GM13977 (cell line): ENCODE measurements around the gene PBX3.

ENCODE experiments used
- DNase-seq: peaks from one replicate; pipeline ENCODE4 v3.0.0; 2012; ENCODE audit warnings: low spot score
- in situ Hi-C: fragments of 300-500 bp; cut with MboI; formaldehyde crosslinking; loops from one replicate; pipeline ENCODE4 v1.12.0; 2022; ENCODE audit warnings: low sequenced_read_pairs, low pct_unique_long_range_greater_than_20kb, mixed read lengths, inconsistent platforms; ENCODE audit not compliant: unreplicated experiment
- TF ChIP-seq, protein P1 (sequence below): IDR thresholded peaks from 2 replicates; pipeline ENCODE4 v1.5.1; 2012; ENCODE audit warnings: mild to moderate bottlenecking, control low read depth; ENCODE audit not compliant: insufficient read depth; ENCODE audit errors: extremely low read depth, missing control alignments

Gene PBX3

DNA sequence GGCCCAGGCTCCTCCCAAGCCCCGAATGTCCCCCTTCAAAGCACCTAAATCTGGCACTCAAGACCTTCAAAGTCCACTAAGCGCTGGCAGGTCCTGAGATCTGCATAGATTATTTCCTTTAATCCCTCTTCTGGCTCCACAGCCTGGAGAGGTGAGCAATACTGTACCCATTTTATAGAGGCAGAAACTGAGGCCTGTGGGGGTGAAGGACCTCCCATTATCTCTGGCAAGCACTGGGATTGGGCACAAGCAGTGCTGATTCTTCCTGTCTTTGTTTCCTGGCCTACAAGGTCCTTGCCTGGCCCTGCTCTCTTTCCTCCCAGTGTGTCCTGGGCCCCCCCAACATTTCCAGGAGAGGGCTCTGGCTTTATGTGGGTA, 252.3 kb downstream of the PBX3 start:
- TF ChIP-seq, protein P1, sequence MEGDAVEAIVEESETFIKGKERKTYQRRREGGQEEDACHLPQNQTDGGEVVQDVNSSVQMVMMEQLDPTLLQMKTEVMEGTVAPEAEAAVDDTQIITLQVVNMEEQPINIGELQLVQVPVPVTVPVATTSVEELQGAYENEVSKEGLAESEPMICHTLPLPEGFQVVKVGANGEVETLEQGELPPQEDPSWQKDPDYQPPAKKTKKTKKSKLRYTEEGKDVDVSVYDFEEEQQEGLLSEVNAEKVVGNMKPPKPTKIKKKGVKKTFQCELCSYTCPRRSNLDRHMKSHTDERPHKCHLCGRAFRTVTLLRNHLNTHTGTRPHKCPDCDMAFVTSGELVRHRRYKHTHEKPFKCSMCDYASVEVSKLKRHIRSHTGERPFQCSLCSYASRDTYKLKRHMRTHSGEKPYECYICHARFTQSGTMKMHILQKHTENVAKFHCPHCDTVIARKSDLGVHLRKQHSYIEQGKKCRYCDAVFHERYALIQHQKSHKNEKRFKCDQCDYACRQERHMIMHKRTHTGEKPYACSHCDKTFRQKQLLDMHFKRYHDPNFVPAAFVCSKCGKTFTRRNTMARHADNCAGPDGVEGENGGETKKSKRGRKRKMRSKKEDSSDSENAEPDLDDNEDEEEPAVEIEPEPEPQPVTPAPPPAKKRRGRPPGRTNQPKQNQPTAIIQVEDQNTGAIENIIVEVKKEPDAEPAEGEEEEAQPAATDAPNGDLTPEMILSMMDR: no peak
- DNase-seq: no peak
- in situ Hi-C loops: no loop called here

DNA sequence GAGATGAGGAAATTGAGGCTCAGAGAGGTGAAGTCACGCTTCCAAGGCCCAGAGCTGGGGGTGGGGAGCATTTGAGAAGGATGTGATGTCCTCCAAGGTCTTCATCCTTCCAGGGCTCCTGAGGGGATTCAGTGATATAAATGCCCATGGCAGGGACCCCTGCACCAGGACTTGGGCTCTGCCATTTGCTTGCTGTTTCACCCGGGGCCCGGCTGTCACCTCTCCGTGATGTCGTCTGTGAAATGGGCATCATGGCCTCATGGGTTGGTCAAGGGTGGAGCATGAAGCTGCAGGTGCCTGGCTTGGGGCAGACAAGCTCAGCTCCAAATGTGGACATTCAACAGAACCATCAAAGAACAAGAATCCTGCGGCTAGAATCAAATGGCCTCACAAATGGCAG, 253.1 kb downstream of the PBX3 start:
- DNase-seq: no peak
- in situ Hi-C loops: no loop called here
- TF ChIP-seq, protein P1: no peak

DNA sequence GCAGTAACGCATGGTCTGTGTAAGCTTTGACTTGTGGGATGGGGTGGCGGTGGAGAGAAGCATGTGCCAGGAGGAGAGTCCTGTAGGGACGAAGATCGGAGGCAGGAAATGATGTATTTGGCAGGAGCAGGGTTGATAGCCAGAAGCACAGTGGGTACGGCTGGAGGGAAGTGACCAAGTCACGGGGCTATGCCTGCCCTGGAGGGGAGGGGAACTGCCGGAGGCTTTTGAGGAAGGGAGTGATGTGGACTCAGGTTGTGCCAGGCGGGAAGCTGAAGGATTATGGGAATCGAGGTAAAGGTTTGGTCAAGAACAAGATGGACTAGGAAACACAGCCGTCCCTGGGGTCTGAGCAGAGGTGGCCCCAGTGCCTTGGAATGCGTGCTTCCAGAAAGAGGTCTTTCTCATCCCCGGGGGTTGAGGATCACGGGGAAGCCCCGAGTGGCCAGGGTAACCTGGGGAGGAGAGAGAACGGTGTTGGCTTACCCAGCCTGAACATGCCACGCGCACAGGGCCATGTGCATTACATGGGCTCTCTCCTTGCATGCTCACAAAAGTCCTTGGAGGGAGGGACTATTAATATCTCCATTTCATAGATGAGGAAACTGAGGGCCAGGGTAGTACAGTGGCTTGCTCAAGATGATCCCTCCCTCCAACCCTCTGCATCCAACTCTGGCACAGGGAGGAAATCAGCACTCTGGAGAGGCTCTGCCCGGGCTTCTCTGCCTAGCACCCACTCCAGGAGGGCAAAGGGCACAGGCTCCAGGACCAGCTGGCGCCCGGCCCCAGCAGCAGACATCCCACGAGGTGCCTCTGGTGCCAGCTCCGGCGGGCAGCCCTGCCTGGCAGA, 253.8 kb downstream of the PBX3 start:
- TF ChIP-seq, protein P1: no peak
- DNase-seq: no peak
- in situ Hi-C loops: no loop called here

DNA sequence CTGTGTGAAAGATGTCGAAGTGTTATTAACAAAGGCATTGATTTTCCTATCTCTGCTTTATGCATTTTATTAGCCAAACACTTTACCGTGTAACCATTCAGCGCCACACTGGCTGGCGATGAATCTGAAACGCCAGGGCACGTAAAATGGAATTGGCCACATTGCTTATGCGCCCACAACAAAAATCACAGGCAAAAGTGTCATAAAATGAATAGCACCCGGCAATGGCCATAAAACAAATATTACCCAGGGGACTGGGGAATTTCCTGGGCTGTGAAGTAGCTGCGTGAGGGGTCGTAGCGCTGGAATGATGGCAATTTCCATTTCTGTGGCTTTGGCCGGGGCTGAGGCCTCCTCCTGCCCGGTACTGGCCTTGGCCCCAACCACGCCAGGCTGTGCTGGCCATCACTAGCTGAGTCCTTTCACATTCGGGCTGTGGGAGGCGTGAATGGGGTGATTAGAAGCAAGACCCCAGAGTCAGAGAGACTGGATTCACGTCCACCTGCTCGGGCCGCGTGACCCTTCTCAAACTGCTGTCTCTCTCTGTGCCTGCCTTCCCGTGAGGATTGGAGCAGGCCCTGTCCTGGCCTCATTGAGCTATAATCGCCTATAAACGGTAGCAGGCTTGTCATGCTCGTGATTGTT, 254.5 kb downstream of the PBX3 start:
- TF ChIP-seq, protein P1: no peak
- DNase-seq: no peak
- in situ Hi-C loops: no loop called here

DNA sequence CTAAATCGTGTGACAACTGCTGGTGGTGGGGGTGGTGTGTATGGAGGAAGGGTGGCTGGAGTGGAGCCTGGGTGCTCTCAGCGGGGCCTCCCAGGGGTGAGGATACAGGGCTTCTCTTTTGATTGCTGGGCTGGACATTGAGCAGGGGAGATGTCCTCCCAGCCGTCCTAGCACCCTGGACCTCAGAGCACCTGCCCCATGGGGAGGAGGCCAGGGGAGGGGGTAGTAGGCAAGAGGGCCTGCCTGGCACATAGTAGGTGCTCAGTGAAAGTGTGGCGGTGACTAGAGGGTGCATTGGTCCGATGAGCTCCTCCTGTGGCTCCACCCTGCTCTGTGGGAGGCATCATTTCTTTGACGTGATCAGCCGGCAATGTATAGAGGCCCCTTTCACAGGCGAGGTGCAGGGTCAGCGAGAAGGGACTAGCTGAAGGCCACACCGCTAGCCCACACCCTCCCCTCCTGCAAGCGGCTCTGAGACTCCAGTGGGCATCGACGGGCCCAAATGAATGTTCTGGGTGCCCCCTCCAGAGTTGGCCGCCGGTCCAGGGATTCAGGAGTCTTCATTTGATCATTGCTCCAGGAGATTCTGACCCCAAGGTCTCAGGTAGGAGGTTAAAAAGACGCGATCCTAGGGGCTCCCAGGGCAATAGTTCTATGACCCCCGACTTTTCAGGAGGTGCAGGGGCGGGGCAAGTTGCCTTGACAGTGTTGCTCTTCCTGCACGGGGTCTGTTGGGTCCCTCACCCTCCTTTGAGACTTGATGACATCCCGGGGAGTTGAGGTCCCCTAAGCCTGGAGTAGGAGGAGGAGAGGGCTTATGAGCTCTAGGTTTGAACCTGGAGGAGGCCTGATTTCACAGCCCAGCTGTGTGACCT, 255.5 kb downstream of the PBX3 start:
- TF ChIP-seq, protein P1: no peak
- no peak for DNase-seq
- in situ Hi-C loops: no loop called here

DNA sequence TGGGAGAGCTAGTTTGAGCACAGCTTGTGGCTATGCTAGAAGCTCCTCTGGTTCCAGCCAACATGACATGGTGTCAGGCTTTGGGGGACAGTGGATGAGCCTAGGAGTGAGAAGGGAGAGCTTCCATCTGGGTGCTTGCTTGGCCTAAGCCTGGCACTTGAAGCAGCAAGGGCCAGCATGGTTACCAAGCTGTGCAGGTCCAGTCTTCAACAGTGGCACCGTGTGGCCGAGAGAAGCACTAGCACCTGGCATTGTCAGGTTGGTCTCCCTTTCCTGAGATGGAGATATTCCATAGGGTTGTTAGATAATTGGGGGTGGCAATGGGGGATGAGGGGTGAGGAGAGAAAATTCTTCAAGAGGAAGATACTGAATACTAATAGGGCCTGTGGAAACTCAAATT, 261.9 kb downstream of the PBX3 start:
- TF ChIP-seq, protein P1: peak; percentile 22
- in situ Hi-C loops: no loop called here
- DNase-seq: no peak
